ENCODE data around the gene ELAC2. TPM values are rescaled to one million over a fixed set of nuclear protein-coding genes. Genes with fewer than 3 reads are reported as not detected.

The ELAC2 gene
- polyA plus RNA-seq (ENCODE audit: insufficient read length in 4 of 4), result 10 to 100 TPM; 67.4 to 80.8 (median 75.2) TPM

GRCh38 chr17:13017655-13018459 is at the start of gene ELAC2:
Gene ELAC2 (minus strand): TSS chr17:13018027. CDS start chr17:13017947, 80 bp downstream.
- DNase-seq (ENCODE audit: low read depth in 4 of 4, low spot score in 3 of 4), result peak; percentile 97 to 99 (median 98)

GRCh38 chr17:13065032-13065431 is 47.2 kb upstream of the ELAC2 start:
- DNase-seq (ENCODE audit: low read depth in 4 of 4, low spot score in 3 of 4), result no peak

GRCh38 chr17:13055131-13055530 is 37.3 kb upstream of the ELAC2 start:
- no peak for DNase-seq (ENCODE audit: low read depth in 4 of 4, low spot score in 3 of 4)

GRCh38 chr17:13054666-13055065 is 36.8 kb upstream of the ELAC2 start:
- no peak for DNase-seq (ENCODE audit: low read depth in 4 of 4, low spot score in 3 of 4)

- no peak for DNase-seq (ENCODE audit: low read depth in 4 of 4, low spot score in 3 of 4)
Observed at GRCh38 chr17:13051915-13052314, 34.1 kb upstream of the ELAC2 start.

- DNase-seq (ENCODE audit: low read depth in 4 of 4, low spot score in 3 of 4), result no peak
Observed at GRCh38 chr17:13047011-13047606, 29.3 kb upstream of the ELAC2 start.

- no peak for DNase-seq (ENCODE audit: low read depth in 4 of 4, low spot score in 3 of 4)
Observed at GRCh38 chr17:13046361-13046760, 28.5 kb upstream of the ELAC2 start.

- no peak for DNase-seq (ENCODE audit: low read depth in 4 of 4, low spot score in 3 of 4)
Observed at GRCh38 chr17:13044572-13045065, 26.8 kb upstream of the ELAC2 start.

- no peak for DNase-seq (ENCODE audit: low read depth in 4 of 4, low spot score in 3 of 4)
Observed at GRCh38 chr17:13038931-13039665, 21.3 kb upstream of the ELAC2 start.

GRCh38 chr17:13036751-13037150 is 18.9 kb upstream of the ELAC2 start:
- no peak for DNase-seq (ENCODE audit: low read depth in 4 of 4, low spot score in 3 of 4)

- no peak for DNase-seq (ENCODE audit: low read depth in 4 of 4, low spot score in 3 of 4)
Observed at GRCh38 chr17:13035420-13035819, 17.6 kb upstream of the ELAC2 start.

GRCh38 chr17:13031718-13032350 is 14.0 kb upstream of the ELAC2 start:
- peak in 1 of 4 donors; percentile 10 for DNase-seq (ENCODE audit: low read depth in 4 of 4, low spot score in 3 of 4)

GRCh38 chr17:13030459-13031300 is 12.9 kb upstream of the ELAC2 start:
- DNase-seq (ENCODE audit: low read depth in 4 of 4, low spot score in 3 of 4), result peak in 2 of 4 donors; percentile 12 to 28

GRCh38 chr17:13030056-13030455 is 12.2 kb upstream of the ELAC2 start:
- DNase-seq (ENCODE audit: low read depth in 4 of 4, low spot score in 3 of 4), result no peak

GRCh38 chr17:13029340-13029739 is 11.5 kb upstream of the ELAC2 start:
- no peak for DNase-seq (ENCODE audit: low read depth in 4 of 4, low spot score in 3 of 4)

- no peak for DNase-seq (ENCODE audit: low read depth in 4 of 4, low spot score in 3 of 4)
Observed at GRCh38 chr17:13027246-13027645, 9.4 kb upstream of the ELAC2 start.

GRCh38 chr17:13025687-13026086 is 7.9 kb upstream of the ELAC2 start:
- no peak for DNase-seq (ENCODE audit: low read depth in 4 of 4, low spot score in 3 of 4)

GRCh38 chr17:13025258-13025627 is 7.4 kb upstream of the ELAC2 start:
- DNase-seq (ENCODE audit: low read depth in 4 of 4, low spot score in 3 of 4), result no peak

- peak; percentile 40 to 63 (median 48) for DNase-seq (ENCODE audit: low read depth in 4 of 4, low spot score in 3 of 4)
Observed at GRCh38 chr17:13024526-13025257, 6.9 kb upstream of the ELAC2 start.

Measured in right renal pelvis (tissue), 4 donors.